ENCODE measurements around the gene COL9A3. TPM values are rescaled to one million over a fixed set of nuclear protein-coding genes. Genes with fewer than 3 reads are reported as not detected.

Gene COL9A3
- total RNA-seq, 1 experiment from 2014 or later, result 46.6 TPM

- no peaks in the 10 kb centered on the region for H3K27me3 ChIP-seq (ENCODE audit: control insufficient read depth, insufficient read depth, low read length)
- H3K9me3 ChIP-seq (ENCODE audit: control insufficient read depth, insufficient read depth, low read depth, low read length), result no peaks in the 10 kb centered on the region
- TF ChIP-seq CTCF (IDR thresholded peaks at IDR 0.05) (no peak), REST (IDR thresholded peaks at IDR 0.05; ENCODE audit: insufficient read depth in 1 of 2, low read depth in 2 of 2, low read length in 1 of 2) (no peak), SIN3A (IDR thresholded peaks at IDR 0.05; ENCODE audit: borderline replicate concordance, insufficient read depth, low read depth, low read length) (no peak), POLR2AphosphoS5 (IDR thresholded peaks at IDR 0.05; ENCODE audit: low read depth, low read length) (no peak), TCF7L2 (IDR thresholded peaks at IDR 0.05; ENCODE audit: low read depth, low read length) (no peak)
- in situ Hi-C loops (cut with HindIII; ENCODE audit: low pct_unique_long_range_greater_than_20kb, low sequenced_read_pairs) (no loop called here), intact Hi-C loops (cut with micrococcal nuclease; ENCODE audit: unreplicated experiment) (no loop called here)
- ATAC-seq (no peak), DNase-seq (ENCODE audit: low read depth, low spot score) (no peak)
- H3K36me3 ChIP-seq (ENCODE audit: control insufficient read depth, insufficient read depth, low read length), result no peaks in the 10 kb centered on the region
- no peak overlapping the region for H3K4me3 ChIP-seq (ENCODE audit: low read depth in 2 of 2, low read length in 2 of 2)
- ChIA-PET CTCF (interaction anchor here (0.6 kb wide), 1 partner anchor 324 kb away, joined by 3 read pairs; no protein-coding TSS in a partner anchor), POLR2A (no interaction called here)
- no peak overlapping the region for H3K27ac ChIP-seq (ENCODE audit: low read length)
- 0 out of 2 replicates have a peak, but pooled peaks cover 1% of the 10 kb centered on the region for H3K4me1 ChIP-seq (ENCODE audit: control insufficient read depth, insufficient read depth, low read length)
- no TSS peak for BruUV-seq (replicated peaks)
These were observed 30.7 kb upstream of the COL9A3 start for GRCh38 chr20:62786157-62786556.

GRCh38 chr20:62787321-62787720, 29.5 kb upstream of the COL9A3 start:
- in situ Hi-C loops (cut with HindIII; ENCODE audit: low pct_unique_long_range_greater_than_20kb, low sequenced_read_pairs) (no loop called here), intact Hi-C loops (cut with micrococcal nuclease; ENCODE audit: unreplicated experiment) (no loop called here)

More at GRCh38 chr20:62787321-62787720, 29.5 kb upstream of the COL9A3 start:
- CTCF ChIA-PET, result interaction anchor here (0.6 kb wide), 1 partner anchor 123 kb away, joined by 4 read pairs; no protein-coding TSS in a partner anchor
- H3K4me3 ChIP-seq (ENCODE audit: low read depth in 2 of 2, low read length in 2 of 2), result no peak overlapping the region
- peaks cover 3% of the 10 kb centered on the region; the same call in 1 of the 2 replicates for H3K4me1 ChIP-seq (ENCODE audit: control insufficient read depth, insufficient read depth, low read length)
- ATAC-seq (no peak), DNase-seq (ENCODE audit: low read depth, low spot score) (no peak)
- no TSS peak for BruUV-seq (replicated peaks)
- no peak overlapping the region for H3K27ac ChIP-seq (ENCODE audit: low read length)
- TF ChIP-seq POLR2AphosphoS5 (IDR thresholded peaks at IDR 0.05; ENCODE audit: low read depth, low read length), result no peak
- TF ChIP-seq REST (IDR thresholded peaks at IDR 0.05; ENCODE audit: insufficient read depth in 1 of 2, low read depth in 2 of 2, low read length in 1 of 2), result no peak
- no peak for TF ChIP-seq SIN3A (IDR thresholded peaks at IDR 0.05; ENCODE audit: borderline replicate concordance, insufficient read depth, low read depth, low read length)
- no peak for TF ChIP-seq CTCF (IDR thresholded peaks at IDR 0.05)
- no peak for TF ChIP-seq TCF7L2 (IDR thresholded peaks at IDR 0.05; ENCODE audit: low read depth, low read length)
- H3K9me3 ChIP-seq (ENCODE audit: control insufficient read depth, insufficient read depth, low read depth, low read length), result no peaks in the 10 kb centered on the region
- no peaks in the 10 kb centered on the region for H3K36me3 ChIP-seq (ENCODE audit: control insufficient read depth, insufficient read depth, low read length)
- POLR2A ChIA-PET, result no interaction called here
- H3K27me3 ChIP-seq (ENCODE audit: control insufficient read depth, insufficient read depth, low read length), result no peaks in the 10 kb centered on the region
